B cell (primary cell): ENCODE data around the gene ENTHD1.

Experiments
- EZH2 ChIP-seq: IDR thresholded peaks from 2 replicates; pipeline ENCODE4 v1.6.1; 2012; ENCODE audit warnings: borderline replicate concordance, low read depth, mild to moderate bottlenecking, moderate library complexity, low read length; ENCODE audit not compliant: insufficient read depth, poor library complexity, severe bottlenecking
- TF ChIP-seq, protein P1 (sequence below): fragments of 200-600 bp; IDR thresholded peaks from one replicate; pipeline ENCODE4 v1.8.0; 2022; ENCODE audit warnings: antibody characterized with exemption, mild to moderate bottlenecking

DNA sequence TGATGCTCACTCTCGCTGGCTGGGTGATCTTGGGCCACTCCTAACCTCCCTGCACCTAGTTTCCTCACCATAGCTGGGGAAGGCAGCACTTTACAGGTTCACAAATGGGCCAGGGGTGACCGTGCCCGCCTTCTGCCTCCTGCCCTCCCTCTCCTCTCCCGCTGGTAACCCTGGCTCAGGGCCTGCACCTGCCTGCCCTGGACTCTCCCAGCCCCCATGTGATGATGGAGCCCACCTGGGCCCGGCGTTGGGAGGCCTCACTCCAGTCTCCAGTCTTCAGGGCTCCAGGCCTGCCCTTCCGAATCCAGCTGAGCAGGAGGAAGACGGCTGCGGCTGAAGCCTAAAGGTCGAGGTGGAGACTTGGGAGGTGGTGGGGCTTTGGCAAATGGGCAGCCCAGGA, 170.1 kb downstream of the ENTHD1 start:
- TF ChIP-seq, protein P1, sequence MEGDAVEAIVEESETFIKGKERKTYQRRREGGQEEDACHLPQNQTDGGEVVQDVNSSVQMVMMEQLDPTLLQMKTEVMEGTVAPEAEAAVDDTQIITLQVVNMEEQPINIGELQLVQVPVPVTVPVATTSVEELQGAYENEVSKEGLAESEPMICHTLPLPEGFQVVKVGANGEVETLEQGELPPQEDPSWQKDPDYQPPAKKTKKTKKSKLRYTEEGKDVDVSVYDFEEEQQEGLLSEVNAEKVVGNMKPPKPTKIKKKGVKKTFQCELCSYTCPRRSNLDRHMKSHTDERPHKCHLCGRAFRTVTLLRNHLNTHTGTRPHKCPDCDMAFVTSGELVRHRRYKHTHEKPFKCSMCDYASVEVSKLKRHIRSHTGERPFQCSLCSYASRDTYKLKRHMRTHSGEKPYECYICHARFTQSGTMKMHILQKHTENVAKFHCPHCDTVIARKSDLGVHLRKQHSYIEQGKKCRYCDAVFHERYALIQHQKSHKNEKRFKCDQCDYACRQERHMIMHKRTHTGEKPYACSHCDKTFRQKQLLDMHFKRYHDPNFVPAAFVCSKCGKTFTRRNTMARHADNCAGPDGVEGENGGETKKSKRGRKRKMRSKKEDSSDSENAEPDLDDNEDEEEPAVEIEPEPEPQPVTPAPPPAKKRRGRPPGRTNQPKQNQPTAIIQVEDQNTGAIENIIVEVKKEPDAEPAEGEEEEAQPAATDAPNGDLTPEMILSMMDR, result no peak
- TF ChIP-seq EZH2, result no peak
